Dendritic cell treated with granulocyte-macrophage colony-stimulating factor and Interleukin-4, amounts not matched to agents 40 ng/mL and 50 ng/mL, for 4 days (primary cell): Measurements from ENCODE around the gene SH3BGR.

Experiments used
- H3K27ac Mint-ChIP-seq: one replicate; pipeline ENCODE4 v1.8.0; 2022; ENCODE audit warnings: mild to moderate bottlenecking, mixed read lengths
- H3K27me3 Mint-ChIP-seq: one replicate; pipeline ENCODE4 v1.8.0; 2022; ENCODE audit warnings: mild to moderate bottlenecking, mixed read lengths
- H3K36me3 Mint-ChIP-seq: one replicate; pipeline ENCODE4 v1.8.0; 2022; ENCODE audit warnings: low read depth, mixed read lengths
- H3K4me1 Mint-ChIP-seq: one replicate; pipeline ENCODE4 v1.8.0; 2022; ENCODE audit warnings: low read depth, mixed read lengths
- H3K4me3 Mint-ChIP-seq: one replicate; pipeline ENCODE4 v1.8.0; 2022; ENCODE audit warnings: mild to moderate bottlenecking, moderate library complexity, mixed read lengths
- H3K9me3 Mint-ChIP-seq: one replicate; pipeline ENCODE4 v1.8.0; 2022; ENCODE audit warnings: mixed read lengths
- intact Hi-C: fragments of 100-400 bp; cut with micrococcal nuclease; formaldehyde crosslinking; loops from one replicate; pipeline ENCODE4 v1.15.0; 2022

SH3BGR gene

DNA sequence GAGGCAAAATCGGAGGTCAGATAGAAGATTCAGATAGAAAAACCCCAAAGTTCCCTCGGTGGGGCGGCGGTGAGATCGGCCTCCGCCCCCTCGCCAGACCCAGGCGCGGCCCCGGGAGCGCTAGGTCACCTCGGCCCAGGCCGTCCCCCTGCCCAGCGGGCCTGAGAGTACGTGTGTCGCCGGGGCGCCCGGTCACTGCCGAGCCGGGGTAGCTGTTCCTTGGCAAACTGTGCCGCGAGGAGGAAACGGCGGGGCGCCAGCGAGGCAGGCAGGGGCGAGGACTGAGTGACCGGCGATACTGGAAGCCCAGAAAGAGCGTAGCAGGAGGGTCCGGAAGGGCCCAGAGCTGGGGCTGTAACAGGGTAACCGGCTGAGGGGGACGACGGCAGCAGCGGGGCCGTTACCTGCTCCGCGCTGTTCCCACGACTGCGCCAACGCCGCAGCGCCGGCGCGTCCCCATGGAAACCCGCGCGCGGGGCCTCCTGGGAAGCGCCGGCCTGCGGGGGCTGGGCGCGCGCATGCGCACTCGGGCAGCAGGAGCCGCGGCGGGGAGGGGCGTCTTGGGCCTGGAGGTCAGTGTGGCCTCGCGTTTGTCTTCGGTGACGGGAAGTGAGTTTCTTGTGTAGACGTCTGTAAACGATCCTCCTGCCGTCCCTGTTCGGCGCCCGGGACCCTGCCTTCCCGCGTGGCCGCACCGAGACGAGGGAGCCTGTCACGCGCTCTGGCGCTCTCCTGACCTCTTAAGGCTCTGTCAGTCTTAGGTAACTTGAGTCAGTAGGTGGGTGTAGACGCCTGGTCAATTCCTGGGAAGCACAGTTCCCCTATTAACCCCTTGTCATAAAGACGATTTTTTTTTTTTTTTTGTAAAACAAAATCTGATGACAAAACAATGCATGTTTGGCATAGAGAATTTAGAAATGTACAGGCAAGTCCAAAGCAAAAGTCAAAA is 6.2 kb upstream of the SH3BGR start, which contains the start of gene LCA5L:
LCA5L (minus strand) TSS at position 458 of the 949 bp plus-strand sequence. CDS start 17,285 bp downstream, outside the sequence.
- no peaks in the 10 kb centered on the region for H3K9me3 Mint-ChIP-seq
- intact Hi-C loops = loop anchor here (10.0 kb wide), 1 partner anchor 131 kb away; the partner anchor contains the start of gene BRWD1
- H3K27me3 Mint-ChIP-seq = peaks cover 29% of the 10 kb centered on the region
- peaks cover 7% of the 10 kb centered on the region for H3K36me3 Mint-ChIP-seq
- peak within 1 kb of the TSS; percentile 95 for H3K27ac Mint-ChIP-seq
- peaks cover 11% of the 10 kb centered on the region for H3K4me1 Mint-ChIP-seq
- H3K4me3 Mint-ChIP-seq = peak within 1 kb of the TSS; percentile 92

- Mint-ChIP-seq H3K4me3 (no peak overlapping the region), H3K27me3 (peaks cover 27% of the 10 kb centered on the region), H3K27ac (no peak overlapping the region), H3K4me1 (peaks cover 11% of the 10 kb centered on the region), H3K36me3 (peaks cover 7% of the 10 kb centered on the region), H3K9me3 (no peaks in the 10 kb centered on the region)
- intact Hi-C loops = loop anchor here (10.0 kb wide), 1 partner anchor 132 kb away; the partner anchor contains the start of gene BRWD1
Observed at GRCh38 chr21:39447264-39447663, 4.5 kb upstream of the SH3BGR start.

GRCh38 chr21:39452207-39452969 is 618 bp downstream of the SH3BGR start:
- no peak overlapping the region for H3K27ac Mint-ChIP-seq
- H3K4me3 Mint-ChIP-seq = no peak overlapping the region
- H3K36me3 Mint-ChIP-seq = no peaks in the 10 kb centered on the region
- H3K9me3 Mint-ChIP-seq = no peaks in the 10 kb centered on the region
- intact Hi-C loops = no loop called here
- H3K27me3 Mint-ChIP-seq = peaks cover 10% of the 10 kb centered on the region
- H3K4me1 Mint-ChIP-seq = no peaks in the 10 kb centered on the region

GRCh38 chr21:39452970-39453342 is 1.2 kb downstream of the SH3BGR start:
- intact Hi-C loops = no loop called here
- no peaks in the 10 kb centered on the region for H3K36me3 Mint-ChIP-seq
- H3K4me1 Mint-ChIP-seq = no peaks in the 10 kb centered on the region
- no peak overlapping the region for H3K4me3 Mint-ChIP-seq
- H3K27me3 Mint-ChIP-seq = peaks cover 10% of the 10 kb centered on the region
- H3K27ac Mint-ChIP-seq = no peak overlapping the region
- H3K9me3 Mint-ChIP-seq = no peaks in the 10 kb centered on the region

- H3K4me3 Mint-ChIP-seq = no peak overlapping the region
Observed at GRCh38 chr21:39453571-39454179, 1.9 kb downstream of the SH3BGR start.

DNA sequence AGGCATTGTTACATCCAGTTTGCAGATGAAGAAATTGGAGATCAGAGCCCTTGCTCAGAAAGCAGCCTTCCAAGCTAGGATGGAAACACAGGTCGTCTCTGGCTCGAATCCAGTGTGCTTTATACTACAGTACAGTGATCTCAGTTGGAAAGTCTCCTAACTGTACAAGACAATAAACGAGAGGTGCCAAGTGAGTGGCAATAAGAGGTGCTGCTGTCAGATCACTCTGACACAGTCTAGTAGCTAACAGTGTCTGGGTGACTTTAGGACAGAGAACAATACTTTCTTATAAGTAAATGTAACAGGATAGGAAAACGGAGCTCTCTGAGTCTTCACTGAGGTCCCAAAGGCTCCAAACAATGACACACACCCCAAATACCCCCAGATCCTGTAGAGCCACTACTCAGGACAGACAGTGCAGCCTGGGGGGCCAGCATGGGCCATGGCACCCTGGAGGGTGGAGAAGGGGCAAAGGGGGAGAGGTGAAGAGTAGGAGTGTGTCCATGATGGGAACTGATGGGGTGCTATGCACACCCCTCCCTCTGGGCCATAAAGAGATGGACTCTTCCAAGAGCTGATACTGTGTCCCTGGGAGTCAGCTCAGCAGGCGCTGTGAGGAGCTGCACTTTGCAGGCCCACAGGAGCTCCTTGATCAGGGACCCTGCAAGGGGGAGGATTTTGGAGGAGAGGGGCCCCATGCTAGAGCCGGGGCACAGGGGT is 3.3 kb downstream of the SH3BGR start:
- intact Hi-C loops = no loop called here
- no peak overlapping the region for H3K4me3 Mint-ChIP-seq

More at GRCh38 chr21:39453571-39454179, 1.9 kb downstream of the SH3BGR start:
- Mint-ChIP-seq H3K27ac (no peak overlapping the region), H3K4me1 (no peaks in the 10 kb centered on the region), H3K27me3 (peaks cover 9% of the 10 kb centered on the region), H3K9me3 (no peaks in the 10 kb centered on the region), H3K36me3 (no peaks in the 10 kb centered on the region)
- intact Hi-C loops = no loop called here

GRCh38 chr21:39456665-39457064 is 4.9 kb downstream of the SH3BGR start:
- Mint-ChIP-seq H3K4me3 (no peak overlapping the region), H3K9me3 (no peaks in the 10 kb centered on the region), H3K4me1 (no peaks in the 10 kb centered on the region), H3K27me3 (peaks cover 2% of the 10 kb centered on the region), H3K27ac (no peak overlapping the region), H3K36me3 (no peaks in the 10 kb centered on the region)
- intact Hi-C loops = no loop called here

More for the DNA sequence above, 3.3 kb downstream of the SH3BGR start:
- Mint-ChIP-seq H3K4me1 (no peaks in the 10 kb centered on the region), H3K9me3 (no peaks in the 10 kb centered on the region), H3K27me3 (peaks cover 5% of the 10 kb centered on the region), H3K36me3 (no peaks in the 10 kb centered on the region), H3K27ac (no peak overlapping the region)

- Mint-ChIP-seq H3K4me3 (no peak overlapping the region), H3K27ac (no peak overlapping the region), H3K27me3 (no peaks in the 10 kb centered on the region), H3K9me3 (peaks cover 5% of the 10 kb centered on the region), H3K36me3 (no peaks in the 10 kb centered on the region), H3K4me1 (no peaks in the 10 kb centered on the region)
- intact Hi-C loops = no loop called here
Observed at GRCh38 chr21:39461419-39461818, 9.6 kb downstream of the SH3BGR start.

DNA sequence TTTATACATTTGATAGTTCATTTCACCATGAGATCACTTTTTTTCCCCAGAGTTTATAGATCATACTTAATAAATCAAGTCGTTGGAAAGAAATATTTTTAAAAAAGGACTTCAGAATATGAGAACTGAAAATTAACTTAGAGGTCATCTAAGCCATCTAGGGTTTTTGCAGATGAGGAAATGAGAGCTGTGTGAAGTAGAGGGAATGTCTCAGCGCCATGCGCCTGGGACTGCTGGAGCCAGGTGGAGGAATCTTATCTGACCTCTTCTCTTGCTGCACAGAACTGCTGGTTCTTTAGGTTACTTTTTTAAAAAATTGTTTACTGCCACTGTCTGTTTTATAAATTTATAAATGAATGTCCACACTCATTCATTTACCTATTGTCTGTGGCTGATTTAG is 11.5 kb downstream of the SH3BGR start:
- H3K4me3 Mint-ChIP-seq = no peak overlapping the region
- intact Hi-C loops = no loop called here
- no peaks in the 10 kb centered on the region for H3K27me3 Mint-ChIP-seq
- H3K4me1 Mint-ChIP-seq = no peaks in the 10 kb centered on the region
- no peak overlapping the region for H3K27ac Mint-ChIP-seq
- H3K9me3 Mint-ChIP-seq = peaks cover 8% of the 10 kb centered on the region
- no peaks in the 10 kb centered on the region for H3K36me3 Mint-ChIP-seq

DNA sequence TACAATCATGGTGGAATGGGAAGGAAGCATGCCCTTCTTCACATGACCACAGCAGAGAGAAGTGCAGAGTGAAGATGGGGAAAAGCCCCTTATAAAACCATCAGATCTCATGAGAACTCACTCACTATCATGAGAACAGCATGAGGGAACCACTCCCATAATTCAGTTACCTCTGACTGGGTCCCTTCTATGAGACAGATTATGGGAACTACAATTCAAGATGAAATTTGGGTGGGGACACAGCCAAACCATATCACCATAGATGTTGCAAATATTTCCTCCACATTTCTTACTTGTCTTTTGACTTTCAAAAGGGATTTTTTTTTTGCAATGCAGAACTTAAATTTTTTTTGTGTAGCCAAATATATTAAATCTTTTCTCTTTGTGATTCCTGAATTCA is 14.8 kb downstream of the SH3BGR start:
- Mint-ChIP-seq H3K4me3 (no peak overlapping the region), H3K9me3 (peaks cover 8% of the 10 kb centered on the region), H3K27ac (no peak overlapping the region), H3K36me3 (no peaks in the 10 kb centered on the region), H3K27me3 (no peaks in the 10 kb centered on the region), H3K4me1 (no peaks in the 10 kb centered on the region)
- intact Hi-C loops = no loop called here

- Mint-ChIP-seq H3K9me3 (peaks cover 8% of the 10 kb centered on the region), H3K4me1 (no peaks in the 10 kb centered on the region), H3K36me3 (no peaks in the 10 kb centered on the region), H3K27me3 (no peaks in the 10 kb centered on the region), H3K4me3 (no peak overlapping the region), H3K27ac (no peak overlapping the region)
- intact Hi-C loops = no loop called here
Observed at GRCh38 chr21:39467746-39468145, 16.0 kb downstream of the SH3BGR start.

DNA sequence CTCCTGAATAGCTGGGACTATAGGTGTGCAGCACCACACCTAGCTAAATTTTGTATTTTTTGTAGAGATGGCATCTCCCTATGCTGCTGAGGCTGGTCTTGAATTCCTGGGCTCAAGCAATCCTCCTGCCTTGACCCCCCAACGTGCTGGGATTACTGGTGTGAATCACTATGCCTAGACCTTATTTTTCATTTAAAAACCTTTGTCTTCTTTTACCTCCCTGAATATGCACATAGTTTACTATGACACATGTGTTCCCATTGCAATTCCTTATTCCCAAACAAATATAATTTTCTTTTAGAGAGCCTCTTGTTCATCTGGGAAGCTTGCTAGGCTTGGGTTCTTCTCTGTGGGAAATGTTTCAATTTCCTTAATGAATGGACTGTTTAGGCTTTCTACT is 16.8 kb downstream of the SH3BGR start:
- H3K27ac Mint-ChIP-seq = no peak overlapping the region
- peaks cover 8% of the 10 kb centered on the region for H3K9me3 Mint-ChIP-seq
- H3K4me3 Mint-ChIP-seq = no peak overlapping the region
- no peaks in the 10 kb centered on the region for H3K27me3 Mint-ChIP-seq
- intact Hi-C loops = no loop called here
- H3K4me1 Mint-ChIP-seq = no peaks in the 10 kb centered on the region
- H3K36me3 Mint-ChIP-seq = no peaks in the 10 kb centered on the region

DNA sequence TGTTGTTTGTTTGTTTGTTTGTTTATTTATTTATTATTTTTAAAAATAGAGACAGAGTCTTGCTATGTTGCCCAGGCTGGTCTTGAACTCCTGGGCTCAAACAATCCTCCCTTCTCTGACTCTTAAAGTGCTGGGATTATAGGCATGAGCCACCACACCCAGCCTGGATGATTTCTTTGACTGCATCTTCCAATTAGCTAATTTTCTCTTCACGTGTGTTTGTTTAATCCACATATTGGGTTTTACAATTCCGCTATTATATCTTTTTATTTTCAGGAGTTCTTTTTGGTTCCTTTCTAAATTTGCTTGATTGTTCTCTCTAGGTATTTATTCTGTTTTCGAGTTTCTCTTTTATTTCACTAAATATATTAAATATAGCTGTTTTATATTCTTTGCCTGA is 19.8 kb downstream of the SH3BGR start:
- H3K36me3 Mint-ChIP-seq = no peaks in the 10 kb centered on the region
- H3K4me1 Mint-ChIP-seq = no peaks in the 10 kb centered on the region
- H3K27ac Mint-ChIP-seq = no peak overlapping the region
- H3K27me3 Mint-ChIP-seq = no peaks in the 10 kb centered on the region
- H3K9me3 Mint-ChIP-seq = peaks cover 1% of the 10 kb centered on the region
- H3K4me3 Mint-ChIP-seq = no peak overlapping the region
- intact Hi-C loops = no loop called here
